Gastroesophageal sphincter (tissue), 3 donors: ENCODE results near the gene A1BG.

ENCODE experiments used
- CTCF ChIP-seq, 4 experiments: fragments of 200-600 bp in 2 of 4; fragments of 450-650 bp in 2 of 4; sonication (generic) in 1 of 4; IDR thresholded peaks; one replicate each; pipeline ENCODE4 v1.5.1; 2017 to 2019; ENCODE audit warnings: antibody characterized with exemption in 4 of 4, mild to moderate bottlenecking in 2 of 4, moderate library complexity in 2 of 4
- EP300 ChIP-seq: sonication (generic); formaldehyde crosslinking; IDR thresholded peaks from one replicate; pipeline ENCODE4 v1.6.1; 2017; ENCODE audit warnings: antibody characterized with exemption, mild to moderate bottlenecking
- POLR2A ChIP-seq, 2 donors: fragments of 450-650 bp; IDR thresholded peaks; one replicate each; pipeline ENCODE4 v1.6.1; 2017; ENCODE audit warnings: antibody characterized with exemption in 2 of 2, mild to moderate bottlenecking in 2 of 2, moderate library complexity in 1 of 2
- POLR2AphosphoS5 ChIP-seq: sonication (generic); formaldehyde crosslinking; IDR thresholded peaks from one replicate; pipeline ENCODE4 v1.6.1; 2017; ENCODE audit warnings: antibody characterized with exemption

DNA sequence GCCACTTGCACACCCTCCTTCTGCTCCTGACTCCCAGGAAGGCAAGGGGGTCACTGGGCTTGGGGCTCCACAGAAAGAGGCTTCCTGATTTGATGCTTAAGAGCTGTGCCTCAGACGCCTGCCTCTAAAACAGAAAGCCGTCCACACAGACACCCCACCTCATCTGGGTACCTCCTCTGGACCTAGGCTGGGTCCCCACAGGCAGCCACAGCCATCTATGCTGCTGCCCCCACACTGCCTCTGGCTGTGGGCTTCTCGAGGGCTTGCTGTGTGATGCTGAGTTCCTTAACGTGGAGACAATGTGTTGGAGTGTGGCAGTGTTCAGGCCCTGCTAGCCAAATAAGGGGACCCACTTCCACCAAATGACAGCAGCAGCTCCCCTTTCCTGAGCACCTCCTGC is 35.0 kb downstream of the A1BG start:
- no peak for TF ChIP-seq CTCF (IDR thresholded peaks at IDR 0.05)
- no peak for TF ChIP-seq POLR2A (IDR thresholded peaks at IDR 0.05)
- TF ChIP-seq EP300: no peak
- no peak for TF ChIP-seq POLR2AphosphoS5
